Measurements from ENCODE around the gene TOMM5. TPM values are rescaled to one million over a fixed set of nuclear protein-coding genes. Genes with fewer than 3 reads are reported as not detected.
A peak's percentile ranks its signal among the peaks of the same experiment; 100 is the strongest.

TOMM5 gene
- 160 TPM for polyA plus RNA-seq (2013, experiment 1 of 2)
- polyA plus RNA-seq (2013, experiment 2 of 2), result 170 TPM

- H3K4me2 ChIP-seq (ENCODE audit: low read length, poor library complexity, severe bottlenecking), result peak within 1 kb of the TSS; percentile 81
- H3K79me1 ChIP-seq (replicated peaks; ENCODE audit: low read length, poor library complexity, severe bottlenecking), result peaks cover 2% of the 10 kb centered on the region
- H3K27me3 ChIP-seq (ENCODE audit: control insufficient read depth in 1 of 2, insufficient read depth in 1 of 2, low read length in 2 of 2), result peaks cover 0 to 13% of the 10 kb centered on the region in 2 experiments
- no peak within 1 kb of the TSS for H4K91ac ChIP-seq (ENCODE audit: low read length)
- under 1% methylated on average over 63 of the region's 72 CpGs for WGBS
- peak within 1 kb of the TSS; percentile 85 for H2AFZ ChIP-seq (ENCODE audit: low read depth, low read length)
- peak within 1 kb of the TSS; percentile 71 for H4K8ac ChIP-seq (ENCODE audit: low read length)
- peak within 1 kb of the TSS; percentile 98 for H3K9ac ChIP-seq (ENCODE audit: low read length)
- H3K27ac ChIP-seq (ENCODE audit: low read length, poor library complexity, severe bottlenecking), result peak within 1 kb of the TSS; percentile 84
- H3K9me3 ChIP-seq (ENCODE audit: control insufficient read depth, low read length), result no peaks in the 10 kb centered on the region
- H3K4me3 ChIP-seq (ENCODE audit: insufficient read depth in 1 of 2, low read depth in 1 of 2, low read length in 2 of 2), result peak within 1 kb of the TSS; percentile 89 to 99
- peak within 1 kb of the TSS; percentile 22 for H2BK5ac ChIP-seq (ENCODE audit: low read depth, low read length, poor library complexity, severe bottlenecking)
- peak within 1 kb of the TSS in 1 of 2 experiments; percentile 88 for H3K14ac ChIP-seq (ENCODE audit: low read length in 2 of 2)
- H2BK120ac ChIP-seq (ENCODE audit: low read depth, low read length), result no peak within 1 kb of the TSS
- peak within 1 kb of the TSS; percentile 50 to 76 for H3K18ac ChIP-seq (ENCODE audit: low read depth in 1 of 2, low read length in 2 of 2)
- H2AK5ac ChIP-seq (ENCODE audit: low read length, severe bottlenecking), result no peak within 1 kb of the TSS
- peak within 1 kb of the TSS; percentile 70 to 75 for H3K4ac ChIP-seq (ENCODE audit: low read depth in 1 of 2, low read length in 2 of 2)
- H2BK12ac ChIP-seq (ENCODE audit: low read length in 2 of 2), result peak within 1 kb of the TSS in 1 of 2 experiments; percentile 7
- H2BK15ac ChIP-seq (ENCODE audit: low read depth, poor library complexity, severe bottlenecking), result peak within 1 kb of the TSS; percentile 15
- peaks cover 0 to 23% of the 10 kb centered on the region in 2 experiments for H3K36me3 ChIP-seq (ENCODE audit: control insufficient read depth in 1 of 2, insufficient read depth in 2 of 2, low read depth in 1 of 2, low read length in 2 of 2)
- H3K4me1 ChIP-seq (ENCODE audit: control insufficient read depth, insufficient read depth, low read depth, low read length), result peaks cover 6% of the 10 kb centered on the region
- peak within 1 kb of the TSS in 1 of 2 experiments; percentile 57 for H3K23ac ChIP-seq (ENCODE audit: low read length in 2 of 2)
- DNase-seq, result peak; percentile 95
Observed at GRCh38 chr9:37592108-37592951, at the start of gene TOMM5. Gene TOMM5 (minus strand): TSS chr9:37592597. CDS start chr9:37592532, 65 bp downstream.

- DNase-seq, result no peak
- Histone ChIP-seq H3K23ac (ENCODE audit: low read length in 2 of 2) (no peak overlapping the region), H3K36me3 (ENCODE audit: control insufficient read depth in 1 of 2, insufficient read depth in 2 of 2, low read depth in 1 of 2, low read length in 2 of 2) (no peaks in the 10 kb centered on the region), H2BK5ac (ENCODE audit: low read depth, low read length, poor library complexity, severe bottlenecking) (no peak overlapping the region), H3K9me3 (ENCODE audit: control insufficient read depth, low read length) (no peaks in the 10 kb centered on the region), H2BK120ac (ENCODE audit: low read depth, low read length) (no peak overlapping the region), H4K8ac (ENCODE audit: low read length) (no peak overlapping the region), H3K14ac (ENCODE audit: low read length in 2 of 2) (no peak overlapping the region), H3K4me3 (ENCODE audit: insufficient read depth in 1 of 2, low read depth in 1 of 2, low read length in 2 of 2) (no peak overlapping the region), H4K91ac (ENCODE audit: low read length) (no peak overlapping the region), H2AFZ (ENCODE audit: low read depth, low read length) (no peak overlapping the region), H3K79me1 (replicated peaks; ENCODE audit: low read length, poor library complexity, severe bottlenecking) (no peaks in the 10 kb centered on the region), H3K4me1 (ENCODE audit: control insufficient read depth, insufficient read depth, low read depth, low read length) (no peaks in the 10 kb centered on the region), H2BK12ac (ENCODE audit: low read length in 2 of 2) (no peak overlapping the region), H2AK5ac (ENCODE audit: low read length, severe bottlenecking) (no peak overlapping the region), H3K4ac (ENCODE audit: low read depth in 1 of 2, low read length in 2 of 2) (no peak overlapping the region), H2BK15ac (ENCODE audit: low read depth, poor library complexity, severe bottlenecking) (no peak overlapping the region), H3K27me3 (ENCODE audit: control insufficient read depth in 1 of 2, insufficient read depth in 1 of 2, low read length in 2 of 2) (peaks cover 17 to 40% of the 10 kb centered on the region in 2 experiments), H3K27ac (ENCODE audit: low read length, poor library complexity, severe bottlenecking) (no peak overlapping the region), H3K4me2 (ENCODE audit: low read length, poor library complexity, severe bottlenecking) (no peak overlapping the region), H3K18ac (ENCODE audit: low read depth in 1 of 2, low read length in 2 of 2) (no peak overlapping the region), H3K9ac (ENCODE audit: low read length) (no peak overlapping the region)
- WGBS, result 69% methylated on average over 3 of the region's 3 CpGs
Observed at GRCh38 chr9:37641331-37641730, 48.9 kb upstream of the TOMM5 start.

- Histone ChIP-seq H3K14ac (ENCODE audit: low read length in 2 of 2) (no peak overlapping the region), H2BK120ac (ENCODE audit: low read depth, low read length) (no peak overlapping the region), H2AK5ac (ENCODE audit: low read length, severe bottlenecking) (no peak overlapping the region), H2BK15ac (ENCODE audit: low read depth, poor library complexity, severe bottlenecking) (no peak overlapping the region), H3K9me3 (ENCODE audit: control insufficient read depth, low read length) (no peaks in the 10 kb centered on the region), H3K4me2 (ENCODE audit: low read length, poor library complexity, severe bottlenecking) (no peak overlapping the region), H3K27me3 (ENCODE audit: control insufficient read depth in 1 of 2, insufficient read depth in 1 of 2, low read length in 2 of 2) (peaks cover 10 to 33% of the 10 kb centered on the region in 2 experiments), H3K4ac (ENCODE audit: low read depth in 1 of 2, low read length in 2 of 2) (no peak overlapping the region), H2BK5ac (ENCODE audit: low read depth, low read length, poor library complexity, severe bottlenecking) (no peak overlapping the region), H3K18ac (ENCODE audit: low read depth in 1 of 2, low read length in 2 of 2) (no peak overlapping the region), H3K27ac (ENCODE audit: low read length, poor library complexity, severe bottlenecking) (no peak overlapping the region), H3K4me3 (ENCODE audit: insufficient read depth in 1 of 2, low read depth in 1 of 2, low read length in 2 of 2) (no peak overlapping the region), H3K9ac (ENCODE audit: low read length) (no peak overlapping the region), H3K36me3 (ENCODE audit: control insufficient read depth in 1 of 2, insufficient read depth in 2 of 2, low read depth in 1 of 2, low read length in 2 of 2) (no peaks in the 10 kb centered on the region), H4K91ac (ENCODE audit: low read length) (no peak overlapping the region), H3K23ac (ENCODE audit: low read length in 2 of 2) (no peak overlapping the region), H3K79me1 (replicated peaks; ENCODE audit: low read length, poor library complexity, severe bottlenecking) (no peaks in the 10 kb centered on the region), H2AFZ (ENCODE audit: low read depth, low read length) (no peak overlapping the region), H4K8ac (ENCODE audit: low read length) (no peak overlapping the region), H3K4me1 (ENCODE audit: control insufficient read depth, insufficient read depth, low read depth, low read length) (no peaks in the 10 kb centered on the region), H2BK12ac (ENCODE audit: low read length in 2 of 2) (no peak overlapping the region)
- 83% methylated on average over 1 of the region's 3 CpGs for whole genome bisulfite sequencing
- DNase-seq, result no peak
Observed at GRCh38 chr9:37640246-37640645, 47.8 kb upstream of the TOMM5 start.

- Histone ChIP-seq H2AFZ (ENCODE audit: low read depth, low read length) (no peak overlapping the region), H3K9ac (ENCODE audit: low read length) (no peak overlapping the region), H3K14ac (ENCODE audit: low read length in 2 of 2) (no peak overlapping the region), H3K36me3 (ENCODE audit: control insufficient read depth in 1 of 2, insufficient read depth in 2 of 2, low read depth in 1 of 2, low read length in 2 of 2) (no peaks in the 10 kb centered on the region), H2BK15ac (ENCODE audit: low read depth, poor library complexity, severe bottlenecking) (no peak overlapping the region), H3K18ac (ENCODE audit: low read depth in 1 of 2, low read length in 2 of 2) (no peak overlapping the region), H3K27me3 (ENCODE audit: control insufficient read depth in 1 of 2, insufficient read depth in 1 of 2, low read length in 2 of 2) (peaks cover 10 to 32% of the 10 kb centered on the region in 2 experiments), H3K4ac (ENCODE audit: low read depth in 1 of 2, low read length in 2 of 2) (no peak overlapping the region), H3K9me3 (ENCODE audit: control insufficient read depth, low read length) (no peaks in the 10 kb centered on the region), H4K91ac (ENCODE audit: low read length) (no peak overlapping the region), H3K4me2 (ENCODE audit: low read length, poor library complexity, severe bottlenecking) (no peak overlapping the region), H4K8ac (ENCODE audit: low read length) (no peak overlapping the region), H2BK120ac (ENCODE audit: low read depth, low read length) (no peak overlapping the region), H2BK12ac (ENCODE audit: low read length in 2 of 2) (no peak overlapping the region), H3K79me1 (replicated peaks; ENCODE audit: low read length, poor library complexity, severe bottlenecking) (no peaks in the 10 kb centered on the region), H3K4me3 (ENCODE audit: insufficient read depth in 1 of 2, low read depth in 1 of 2, low read length in 2 of 2) (no peak overlapping the region), H3K27ac (ENCODE audit: low read length, poor library complexity, severe bottlenecking) (no peak overlapping the region), H2BK5ac (ENCODE audit: low read depth, low read length, poor library complexity, severe bottlenecking) (no peak overlapping the region), H2AK5ac (ENCODE audit: low read length, severe bottlenecking) (no peak overlapping the region), H3K4me1 (ENCODE audit: control insufficient read depth, insufficient read depth, low read depth, low read length) (no peaks in the 10 kb centered on the region), H3K23ac (ENCODE audit: low read length in 2 of 2) (no peak overlapping the region)
- DNase-seq, result no peak
- WGBS, result 87% methylated on average over 2 of the region's 3 CpGs
Observed at GRCh38 chr9:37639841-37640240, 47.4 kb upstream of the TOMM5 start.
